Hepatocyte (in vitro differentiated cells): Measurements from ENCODE around the gene SRSF2.

ENCODE experiments used
- CTCF ChIP-seq: fragments of 200-600 bp; sonication (generic); IDR thresholded peaks from 2 replicates; pipeline ENCODE4 v1.5.1; 2016; ENCODE audit warnings: antibody characterized with exemption, mild to moderate bottlenecking; ENCODE audit not compliant: poor library complexity
- EZH2 ChIP-seq: fragments of 200-600 bp; sonication (generic); IDR thresholded peaks from 2 replicates; pipeline ENCODE4 v1.6.1; 2016; ENCODE audit warnings: antibody characterized with exemption, mild to moderate bottlenecking, borderline replicate concordance

GRCh38 chr17:76702076-76702475, 35.1 kb downstream of the SRSF2 start:
- TF ChIP-seq CTCF (no peak), EZH2 (no peak)
